Transverse colon (tissue), 3 donors: Measurements from ENCODE around the gene CCDC15.

Experiments
- CTCF ChIP-seq, 5 experiments: fragments of 200-600 bp in 3 of 5; fragments of 450-650 bp in 2 of 5; sonication (generic) in 3 of 5; IDR thresholded peaks; 1 replicate in 2 of 5; 2 replicates in 3 of 5; pipeline ENCODE4 v1.5.1; 2016 to 2017; ENCODE audit warnings: antibody characterized with exemption in 5 of 5, inconsistent platforms in 3 of 5, mild to moderate bottlenecking in 2 of 5, moderate library complexity in 1 of 5
- EP300 ChIP-seq: sonication (generic); formaldehyde crosslinking; IDR thresholded peaks from one replicate; pipeline ENCODE4 v1.6.1; 2017; ENCODE audit warnings: antibody characterized with exemption, low read depth
- POLR2A ChIP-seq: fragments of 450-650 bp; IDR thresholded peaks from one replicate; pipeline ENCODE4 v1.6.1; 2016; ENCODE audit warnings: antibody characterized with exemption, mild to moderate bottlenecking, moderate library complexity

GRCh38 chr11:124944565-124944964 is 9.4 kb upstream of the CCDC15 start:
- TF ChIP-seq CTCF (IDR thresholded peaks at IDR 0.05) (no peak), POLR2A (no peak), EP300 (no peak)
